Neural crest cell (in vitro differentiated cells): ENCODE measurements around the gene HES5. TPM values are rescaled to one million over a fixed set of nuclear protein-coding genes. Genes with fewer than 3 reads are reported as not detected.
A peak's percentile ranks its signal among the peaks of the same experiment; 100 is the strongest.

ENCODE experiments used
- DNase-seq: peaks from one replicate; pipeline ENCODE4 v3.0.0; 2021; ENCODE audit warnings: low read depth, mixed read lengths, low spot score
- H3K27ac Mint-ChIP-seq: one replicate; pipeline ENCODE4 v1.8.0; 2021; ENCODE audit warnings: mild to moderate bottlenecking, mixed read lengths; ENCODE audit not compliant: unreplicated experiment
- H3K27me3 Mint-ChIP-seq: 2 replicates; pipeline ENCODE4 v1.8.0; 2021; ENCODE audit warnings: low read depth, mild to moderate bottlenecking, mixed read lengths
- H3K36me3 Mint-ChIP-seq: 2 replicates; pipeline ENCODE4 v1.8.0; 2021; ENCODE audit warnings: low read depth, mild to moderate bottlenecking, mixed read lengths
- H3K4me1 Mint-ChIP-seq: 2 replicates; pipeline ENCODE4 v1.8.0; 2021; ENCODE audit warnings: mixed read lengths
- H3K4me3 Mint-ChIP-seq: one replicate; pipeline ENCODE4 v1.8.0; 2021; ENCODE audit warnings: mild to moderate bottlenecking, mixed read lengths
- H3K9me3 Mint-ChIP-seq: 2 replicates; pipeline ENCODE4 v1.8.0; 2021; ENCODE audit warnings: mixed read lengths
- total RNA-seq: library from RNA; stranded (reverse); gene quantifications from 2 replicates; pipeline ENCODE4 v1.2.1, GENCODE V29; 2021
- TF ChIP-seq, protein P1 (sequence below): fragments of 200-600 bp; sonication (generic); conservative IDR thresholded peaks from 2 replicates; pipeline ENCODE4 v1.5.0; 2021; ENCODE audit warnings: antibody characterized with exemption, mild to moderate bottlenecking

Gene HES5
- total RNA-seq, 1 donor from 2014 or later, result 92.2 TPM

DNA sequence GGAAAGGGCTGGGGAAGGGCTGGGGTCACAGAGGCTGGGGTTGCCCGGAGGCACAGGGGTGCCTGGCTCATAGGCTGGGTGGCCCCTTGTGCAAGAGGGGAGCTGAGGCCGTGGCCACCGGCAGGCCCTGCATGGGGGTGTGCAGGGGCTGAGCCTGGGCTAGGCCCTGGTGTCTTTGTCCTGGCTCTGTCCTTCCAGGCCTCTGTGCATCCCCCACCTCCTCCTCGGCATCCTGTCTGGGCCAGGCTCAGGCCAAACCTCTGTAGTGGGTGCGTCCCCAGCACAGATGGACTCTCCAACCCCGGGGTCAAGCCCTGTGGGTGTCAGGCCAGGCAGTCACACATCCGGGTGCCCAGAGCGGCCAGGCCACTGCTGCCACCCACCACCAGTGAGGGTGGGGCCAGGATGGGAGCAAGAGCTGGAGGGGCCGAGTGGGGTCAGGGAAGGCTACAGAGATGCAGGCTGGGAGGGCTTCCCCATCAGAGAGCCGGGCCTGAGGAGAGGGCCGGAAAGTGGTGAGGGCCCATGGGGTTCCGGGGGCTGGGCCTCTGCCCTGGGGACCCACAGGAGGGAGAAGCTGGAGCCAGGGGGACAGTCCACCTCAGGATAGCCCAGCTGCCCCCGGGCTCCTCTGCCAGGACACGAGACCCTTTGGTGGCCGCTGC is 23.0 kb downstream of the HES5 start:
- Mint-ChIP-seq H3K27ac (no peak overlapping the region), H3K27me3 (no peaks in the 10 kb centered on the region)

DNA sequence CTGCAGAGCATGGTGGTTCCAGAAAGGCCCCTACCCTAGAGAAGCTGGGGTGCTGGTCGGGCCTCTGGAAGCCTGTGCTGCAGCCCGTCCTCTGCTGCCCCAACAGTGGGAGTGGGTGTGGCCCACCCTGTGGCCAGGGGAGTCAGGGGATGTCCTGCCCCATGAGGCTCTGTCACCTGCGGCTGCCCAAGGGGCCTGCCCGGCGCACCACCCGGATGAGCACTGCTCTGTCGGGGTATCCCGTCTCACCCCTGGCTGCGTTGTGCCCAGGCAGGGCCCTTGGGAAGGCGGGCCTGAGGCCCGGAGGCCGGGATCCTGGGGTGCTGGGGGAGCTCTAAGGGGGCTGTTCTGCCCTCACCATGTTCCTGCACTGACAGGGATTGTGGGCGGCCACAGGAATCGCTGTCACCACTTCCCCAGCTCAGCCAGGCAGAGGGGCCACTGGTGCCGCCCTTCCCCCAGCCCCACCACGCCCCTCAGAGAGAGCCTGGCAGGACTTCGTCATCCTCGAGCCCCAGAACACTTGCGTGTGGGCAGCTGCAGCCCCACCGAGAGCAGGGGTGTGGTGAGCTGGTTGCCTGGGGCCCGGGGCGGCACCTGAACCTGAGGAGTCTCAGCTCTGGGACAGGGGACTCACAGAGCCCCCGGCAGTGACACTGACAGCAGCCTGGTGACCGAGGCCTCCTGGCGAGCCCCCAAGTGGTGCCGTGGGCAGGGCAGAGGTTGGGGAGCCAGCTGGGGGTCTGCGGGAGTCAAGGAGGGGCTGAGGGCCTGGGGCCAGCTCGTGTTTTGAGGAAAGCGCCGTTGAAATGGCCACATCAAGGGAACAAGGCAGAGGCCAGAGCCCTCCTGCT is 23.8 kb downstream of the HES5 start:
- Mint-ChIP-seq H3K27ac (no peak overlapping the region), H3K4me1 (no peaks in the 10 kb centered on the region), H3K4me3 (no peak overlapping the region), H3K9me3 (no peaks in the 10 kb centered on the region), H3K36me3 (peaks cover 2% of the 10 kb centered on the region), H3K27me3 (no peaks in the 10 kb centered on the region)
- DNase-seq, result no peak
- TF ChIP-seq, protein P1, sequence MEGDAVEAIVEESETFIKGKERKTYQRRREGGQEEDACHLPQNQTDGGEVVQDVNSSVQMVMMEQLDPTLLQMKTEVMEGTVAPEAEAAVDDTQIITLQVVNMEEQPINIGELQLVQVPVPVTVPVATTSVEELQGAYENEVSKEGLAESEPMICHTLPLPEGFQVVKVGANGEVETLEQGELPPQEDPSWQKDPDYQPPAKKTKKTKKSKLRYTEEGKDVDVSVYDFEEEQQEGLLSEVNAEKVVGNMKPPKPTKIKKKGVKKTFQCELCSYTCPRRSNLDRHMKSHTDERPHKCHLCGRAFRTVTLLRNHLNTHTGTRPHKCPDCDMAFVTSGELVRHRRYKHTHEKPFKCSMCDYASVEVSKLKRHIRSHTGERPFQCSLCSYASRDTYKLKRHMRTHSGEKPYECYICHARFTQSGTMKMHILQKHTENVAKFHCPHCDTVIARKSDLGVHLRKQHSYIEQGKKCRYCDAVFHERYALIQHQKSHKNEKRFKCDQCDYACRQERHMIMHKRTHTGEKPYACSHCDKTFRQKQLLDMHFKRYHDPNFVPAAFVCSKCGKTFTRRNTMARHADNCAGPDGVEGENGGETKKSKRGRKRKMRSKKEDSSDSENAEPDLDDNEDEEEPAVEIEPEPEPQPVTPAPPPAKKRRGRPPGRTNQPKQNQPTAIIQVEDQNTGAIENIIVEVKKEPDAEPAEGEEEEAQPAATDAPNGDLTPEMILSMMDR, result no peak

More for the DNA sequence above, 23.0 kb downstream of the HES5 start:
- TF ChIP-seq, protein P1, result no peak
- Mint-ChIP-seq H3K36me3 (peaks cover 2% of the 10 kb centered on the region), H3K4me1 (no peaks in the 10 kb centered on the region), H3K9me3 (no peaks in the 10 kb centered on the region), H3K4me3 (peak overlapping the region; percentile 34)
- DNase-seq, result no peak

DNA sequence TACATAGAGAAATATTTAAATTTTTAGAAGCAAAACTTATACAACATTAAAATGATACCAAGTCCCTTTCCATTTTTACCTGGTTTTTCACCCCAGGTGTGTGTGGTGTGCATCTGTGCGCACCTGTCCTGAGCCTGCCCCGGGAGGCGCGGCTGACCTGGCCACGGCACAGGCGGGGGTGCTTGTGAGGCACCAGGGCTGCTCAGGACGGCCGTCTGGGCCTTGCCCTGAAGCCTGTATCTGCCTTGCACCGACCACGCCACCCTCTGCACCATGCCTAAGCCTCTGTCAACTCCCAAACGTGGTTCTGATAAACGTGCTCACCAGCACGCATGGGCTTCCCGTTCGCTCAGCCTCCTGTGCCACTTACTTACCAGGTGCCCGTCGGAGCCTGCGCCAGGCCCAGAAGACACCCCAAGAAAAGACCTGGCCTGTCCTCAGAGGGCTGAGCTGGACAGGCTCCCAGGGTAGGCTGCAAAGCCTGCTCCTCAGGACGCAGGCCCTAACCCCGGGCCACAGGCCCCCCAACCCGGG is 24.5 kb downstream of the HES5 start:
- H3K4me3 Mint-ChIP-seq, result peak overlapping the region; percentile 44
- H3K27ac Mint-ChIP-seq, result no peak overlapping the region
- H3K9me3 Mint-ChIP-seq, result no peaks in the 10 kb centered on the region
- peaks cover 2% of the 10 kb centered on the region for H3K36me3 Mint-ChIP-seq
- no peak for DNase-seq
- TF ChIP-seq, protein P1, result no peak
- no peaks in the 10 kb centered on the region for H3K4me1 Mint-ChIP-seq
- no peaks in the 10 kb centered on the region for H3K27me3 Mint-ChIP-seq

DNA sequence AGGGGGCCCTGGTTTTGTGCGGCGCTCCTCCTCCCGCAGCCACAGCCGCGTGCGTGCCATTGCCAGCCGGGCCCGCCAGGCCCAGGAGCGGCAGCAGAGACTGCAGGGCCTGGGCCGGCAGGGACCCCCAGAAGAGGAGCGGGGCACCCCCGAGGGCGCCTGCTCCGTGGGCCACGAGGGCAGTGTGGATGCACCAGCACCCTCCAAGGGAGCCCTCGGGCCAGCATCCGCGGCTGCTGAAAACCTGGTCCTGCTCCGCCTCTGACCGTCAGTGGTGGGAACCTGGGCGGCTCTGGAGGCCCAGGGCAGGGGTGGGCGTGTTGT is 25.2 kb downstream of the HES5 start:
- Mint-ChIP-seq H3K27me3 (no peaks in the 10 kb centered on the region), H3K9me3 (no peaks in the 10 kb centered on the region)

DNA sequence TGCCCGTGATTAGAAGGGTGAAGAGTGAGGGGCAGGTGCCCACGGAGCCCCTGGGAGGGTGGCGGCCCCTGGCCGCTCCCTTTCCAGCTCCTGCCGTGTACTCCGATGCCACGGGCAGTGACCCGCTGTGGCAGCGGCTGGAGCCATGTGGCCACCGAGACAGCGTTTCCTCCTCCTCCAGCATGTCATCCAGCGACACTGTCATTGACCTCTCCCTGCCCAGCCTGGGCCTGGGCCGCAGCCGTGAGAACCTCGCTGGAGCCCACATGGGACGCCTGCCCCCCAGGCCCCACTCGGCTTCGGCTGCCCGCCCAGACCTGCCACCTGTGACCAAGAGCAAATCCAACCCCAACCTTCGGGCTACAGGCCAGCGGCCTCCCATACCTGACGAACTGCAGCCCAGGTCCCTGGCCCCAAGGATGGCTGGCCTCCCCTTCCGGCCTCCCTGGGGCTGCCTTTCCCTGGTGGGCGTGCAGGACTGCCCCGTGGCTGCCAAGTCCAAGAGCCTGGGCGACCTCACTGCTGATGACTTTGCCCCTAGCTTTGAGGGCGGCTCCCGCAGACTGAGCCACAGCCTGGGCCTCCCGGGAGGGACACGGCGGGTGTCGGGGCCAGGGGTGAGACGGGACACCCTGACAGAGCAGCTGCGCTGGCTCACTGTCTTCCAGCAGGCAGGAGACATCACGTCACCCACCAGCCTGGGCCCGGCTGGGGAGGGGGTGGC is 25.7 kb downstream of the HES5 start:
- no peak overlapping the region for H3K4me3 Mint-ChIP-seq
- H3K27ac Mint-ChIP-seq, result no peak overlapping the region
- no peaks in the 10 kb centered on the region for H3K27me3 Mint-ChIP-seq
- peaks cover 2% of the 10 kb centered on the region for H3K36me3 Mint-ChIP-seq
- TF ChIP-seq, protein P1, result no peak
- H3K9me3 Mint-ChIP-seq, result no peaks in the 10 kb centered on the region
- no peak for DNase-seq
- H3K4me1 Mint-ChIP-seq, result no peaks in the 10 kb centered on the region

More for the DNA sequence above, 25.2 kb downstream of the HES5 start:
- DNase-seq, result no peak
- Mint-ChIP-seq H3K4me1 (no peaks in the 10 kb centered on the region), H3K4me3 (no peak overlapping the region), H3K36me3 (peaks cover 2% of the 10 kb centered on the region), H3K27ac (no peak overlapping the region)
- TF ChIP-seq, protein P1, result no peak
